GM10266 (cell line): ENCODE measurements around the gene KCNH1.

Source experiments
- DNase-seq: peaks from one replicate; pipeline ENCODE4 v3.0.0; 2012; ENCODE audit errors: extremely low spot score
- CTCF ChIP-seq: IDR thresholded peaks from 2 replicates; pipeline ENCODE4 v1.5.1; 2012; ENCODE audit warnings: mild to moderate bottlenecking, low read depth; ENCODE audit not compliant: control insufficient read depth, insufficient read depth; ENCODE audit errors: missing control alignments

KCNH1 gene

GRCh38 chr1:210641582-210641981 lies 492.4 kb downstream of the KCNH1 start:
- no peak for TF ChIP-seq CTCF
- no peak for DNase-seq

GRCh38 chr1:210635108-210635507 lies 498.8 kb downstream of the KCNH1 start:
- no peak for TF ChIP-seq CTCF
- no peak for DNase-seq

GRCh38 chr1:210633636-210634035 lies 500.3 kb downstream of the KCNH1 start:
- no peak for TF ChIP-seq CTCF
- no peak for DNase-seq

- DNase-seq = no peak
- no peak for TF ChIP-seq CTCF
Measured at GRCh38 chr1:210633140-210633539, 500.8 kb downstream of the KCNH1 start.

- no peak for TF ChIP-seq CTCF
- DNase-seq = no peak
Measured at GRCh38 chr1:210631399-210631798, 502.5 kb downstream of the KCNH1 start.

- DNase-seq = no peak
- TF ChIP-seq CTCF = no peak
Measured at GRCh38 chr1:210629276-210629675, 504.7 kb downstream of the KCNH1 start.

- no peak for TF ChIP-seq CTCF
- no peak for DNase-seq
Measured at GRCh38 chr1:210627755-210628154, 506.2 kb downstream of the KCNH1 start.
